ENCODE measurements around the gene LRRK1.

GRCh38 chr15:101004986-101005747 is 86.0 kb downstream of the LRRK1 start:
- TF ChIP-seq CTCF (IDR thresholded peaks at IDR 0.05; ENCODE audit: low read length): no peak
- TF ChIP-seq EZH2 (IDR thresholded peaks at IDR 0.05; ENCODE audit: borderline replicate concordance, low read length): no peak
